ENCODE results near the gene SH3PXD2A.

- TF ChIP-seq GATA2 (IDR thresholded peaks at IDR 0.05; ENCODE audit: low read depth, low read length) (no peak), GATA3 (IDR thresholded peaks at IDR 0.05; ENCODE audit: low read depth, low read length) (no peak)
These were observed 31.6 kb downstream of the SH3PXD2A start for GRCh38 chr10:103823706-103824272.

All from SH-SY5Y (cell line).